Panc1 (cell line): Measurements from ENCODE around the gene C11orf58. TPM values are rescaled to one million over a fixed set of nuclear protein-coding genes. Genes with fewer than 3 reads are reported as not detected.

Experiments used
- ATAC-seq: fragments of 200-7000 bp; cut with Tn5 transposase; 2 replicates; pipeline ENCODE4 v1.9.1; 2020; ENCODE audit warnings: mild to moderate bottlenecking, moderate library complexity
- BruUV-seq: library from RNA; stranded (reverse); fragments of 400-500 nt; replicated peaks from 2 replicates; lab custom pipeline; 2021; lab: Mats Ljungman, UMichigan
- CTCF ChIA-PET: fragments of 300-600 bp; sonication (Branson Sonifier 250); formaldehyde crosslinking; loops from one replicate; lab custom pipeline; 2022; ENCODE audit warnings: antibody characterized with exemption; lab: Charles Lee
- POLR2A ChIA-PET: fragments of 300-600 bp; sonication (Branson Sonifier 250); formaldehyde crosslinking; loops from one replicate; lab custom pipeline; 2022; ENCODE audit warnings: antibody characterized with exemption; lab: Charles Lee
- DNase-seq: peaks from one replicate; pipeline ENCODE4 v3.0.0-alpha.2; 2010; ENCODE audit warnings: low read depth, low spot score
- H3K27ac ChIP-seq: 2 replicates; pipeline ENCODE4 v1.5.1; 2011; ENCODE audit warnings: mild to moderate bottlenecking, low read length, inconsistent platforms
- H3K27me3 ChIP-seq: fragments of 200-500 bp; sonication (Bioruptor generic); 2 replicates; pipeline ENCODE4 v1.6.0; 2014; ENCODE audit warnings: low read length, inconsistent platforms; ENCODE audit not compliant: control insufficient read depth, insufficient read depth
- H3K36me3 ChIP-seq: fragments of 200-500 bp; sonication (Bioruptor generic); 2 replicates; pipeline ENCODE4 v1.5.1; 2014; ENCODE audit warnings: inconsistent platforms, mild to moderate bottlenecking, low read length, moderate library complexity; ENCODE audit not compliant: control insufficient read depth, insufficient read depth
- H3K4me1 ChIP-seq: 2 replicates; pipeline ENCODE4 v1.5.1; 2011; ENCODE audit warnings: inconsistent platforms, mild to moderate bottlenecking, low read length, moderate library complexity; ENCODE audit not compliant: control insufficient read depth, insufficient read depth
- H3K4me3 ChIP-seq, 2 experiments: 2 replicates each; pipeline ENCODE4 v1.5.1; 2011 to 2012; ENCODE audit warnings: low read depth in 2 of 2, low read length in 2 of 2, mild to moderate bottlenecking in 2 of 2, inconsistent platforms in 1 of 2, moderate library complexity in 1 of 2
- H3K9me3 ChIP-seq: fragments of 200-500 bp; sonication (Bioruptor generic); 2 replicates; pipeline ENCODE4 v1.5.1; 2014; ENCODE audit warnings: low read depth, mild to moderate bottlenecking, inconsistent platforms, low read length, moderate library complexity; ENCODE audit not compliant: control insufficient read depth, insufficient read depth
- CTCF ChIP-seq: fragments of 450-650 bp; IDR thresholded peaks from 2 replicates; pipeline ENCODE4 v1.5.1; 2017; ENCODE audit warnings: mild to moderate bottlenecking
- POLR2AphosphoS5 ChIP-seq: IDR thresholded peaks from 2 replicates; pipeline ENCODE4 v1.6.1; 2012; ENCODE audit warnings: mild to moderate bottlenecking, low read depth, low read length, moderate library complexity
- REST ChIP-seq, 2 experiments: IDR thresholded peaks; 2 replicates each; pipeline ENCODE4 v1.6.1; 2011 to 2012; ENCODE audit warnings: low read depth in 2 of 2, control low read depth in 1 of 2, low read length in 1 of 2, mild to moderate bottlenecking in 1 of 2, moderate library complexity in 1 of 2; ENCODE audit not compliant: insufficient read depth in 1 of 2
- SIN3A ChIP-seq: IDR thresholded peaks from 2 replicates; pipeline ENCODE4 v1.6.1; 2012; ENCODE audit warnings: low read depth, mild to moderate bottlenecking, low read length, moderate library complexity, borderline replicate concordance; ENCODE audit not compliant: insufficient read depth
- TCF7L2 ChIP-seq: IDR thresholded peaks from 2 replicates; pipeline ENCODE4 v1.6.1; 2011; ENCODE audit warnings: mild to moderate bottlenecking, low read depth, low read length, inconsistent platforms
- in situ Hi-C: cut with HindIII; loops from 2 replicates; pipeline ENCODE4 v1.10.0; 2016; ENCODE audit warnings: low sequenced_read_pairs, low pct_unique_long_range_greater_than_20kb
- intact Hi-C: fragments of 100-400 bp; cut with micrococcal nuclease; formaldehyde crosslinking; loops from one replicate; pipeline ENCODE4 v1.10.0; 2022; ENCODE audit not compliant: unreplicated experiment
- total RNA-seq: library from RNA; stranded (reverse); gene quantifications from one replicate; pipeline ENCODE4 v1.2.1, GENCODE V29; 2021; ENCODE audit not compliant: unreplicated experiment

C11orf58 gene
- total RNA-seq, 1 experiment from 2014 or later, result 97.6 TPM

GRCh38 chr11:16806791-16807190 lies 68.3 kb downstream of the C11orf58 start:
- intact Hi-C loops (no loop called here), in situ Hi-C loops (no loop called here)

GRCh38 chr11:16807306-16807705 lies 68.9 kb downstream of the C11orf58 start:
- H3K27ac ChIP-seq, result no peak overlapping the region
- H3K27me3 ChIP-seq, result no peaks in the 10 kb centered on the region
- in situ Hi-C loops (no loop called here), intact Hi-C loops (no loop called here)
- H3K4me3 ChIP-seq, result no peak overlapping the region
- no peak for TF ChIP-seq SIN3A
- TF ChIP-seq TCF7L2, result no peak
- no peaks in the 10 kb centered on the region for H3K9me3 ChIP-seq
- ATAC-seq (no peak), DNase-seq (no peak)
- 0 out of 2 replicates have a peak, but pooled peaks cover 2% of the 10 kb centered on the region for H3K4me1 ChIP-seq
- ChIA-PET CTCF (no interaction called here), POLR2A (no interaction called here)
- no TSS peak for BruUV-seq
- H3K36me3 ChIP-seq, result no peaks in the 10 kb centered on the region

More at GRCh38 chr11:16806791-16807190, 68.3 kb downstream of the C11orf58 start:
- Histone ChIP-seq H3K27ac (no peak overlapping the region), H3K4me1 (0 out of 2 replicates have a peak, but pooled peaks cover 2% of the 10 kb centered on the region), H3K27me3 (no peaks in the 10 kb centered on the region), H3K4me3 (no peak overlapping the region), H3K9me3 (no peaks in the 10 kb centered on the region), H3K36me3 (no peaks in the 10 kb centered on the region)
- BruUV-seq, result no TSS peak
- ATAC-seq (no peak), DNase-seq (no peak)
- ChIA-PET CTCF (no interaction called here), POLR2A (no interaction called here)
- TF ChIP-seq POLR2AphosphoS5, result no peak
- TF ChIP-seq REST (IDR thresholded peaks at IDR 0.05; ENCODE audit: insufficient read depth in 1 of 2, low read depth in 2 of 2, low read length in 1 of 2), result no peak
- no peak for TF ChIP-seq TCF7L2
- no peak for TF ChIP-seq CTCF
- TF ChIP-seq SIN3A, result no peak
